Stimulated activated CD4-positive, alpha-beta T cell treated with anti-CD3 and anti-CD28 coated beads, Interleukin-15, amount 100 ng/mL, for 24 hours (primary cell): ENCODE results near the gene COQ3.
"Not testable (repeated sequence)": the region's sequence is repeated elsewhere in the genome, so short reads cannot be mapped to it uniquely, and the experiment has no call there.

Experiments used
- DNase-seq: peaks from one replicate; pipeline ENCODE4 v3.0.0-alpha.2; 2020

COQ3 gene

DNA sequence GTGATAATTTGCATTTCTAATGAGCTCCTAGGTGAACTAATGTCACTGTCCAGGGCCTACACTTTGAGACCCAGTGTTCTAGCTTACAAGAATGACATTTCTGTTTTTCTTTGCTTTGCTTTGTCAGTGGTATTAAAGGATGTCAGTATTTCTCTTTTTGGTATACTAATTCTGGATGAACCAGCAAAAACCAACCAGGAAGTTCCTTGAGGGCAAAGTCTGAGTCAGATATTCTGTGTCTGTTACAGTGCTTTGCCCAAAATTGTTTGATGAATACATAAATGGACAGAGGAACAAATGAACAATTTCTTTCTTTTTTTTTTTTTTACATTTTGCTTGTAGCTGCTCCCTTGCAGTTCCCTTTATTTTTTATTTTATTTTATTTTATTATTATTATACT, 15.4 kb downstream of the COQ3 start:
- DNase-seq, result no peak

DNA sequence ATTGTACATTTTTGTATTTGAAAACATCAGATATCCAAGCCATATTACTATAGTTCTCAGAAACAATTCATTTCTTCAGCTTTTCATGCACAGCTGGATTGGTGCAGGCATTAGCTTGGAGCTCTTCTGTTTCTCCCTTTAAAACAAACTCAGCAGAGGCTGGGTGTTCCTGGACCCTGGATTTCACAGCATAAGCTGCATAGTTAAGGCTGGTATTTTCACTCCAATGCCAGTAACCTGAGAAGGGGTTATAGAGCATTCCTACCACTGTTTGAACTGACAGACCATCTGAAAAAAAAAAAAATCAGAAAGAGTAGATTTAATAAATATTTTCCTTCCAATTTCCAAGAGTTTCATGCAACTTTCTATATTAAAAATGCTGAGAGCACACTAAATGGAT, 24.5 kb downstream of the COQ3 start:
- no peak for DNase-seq

DNA sequence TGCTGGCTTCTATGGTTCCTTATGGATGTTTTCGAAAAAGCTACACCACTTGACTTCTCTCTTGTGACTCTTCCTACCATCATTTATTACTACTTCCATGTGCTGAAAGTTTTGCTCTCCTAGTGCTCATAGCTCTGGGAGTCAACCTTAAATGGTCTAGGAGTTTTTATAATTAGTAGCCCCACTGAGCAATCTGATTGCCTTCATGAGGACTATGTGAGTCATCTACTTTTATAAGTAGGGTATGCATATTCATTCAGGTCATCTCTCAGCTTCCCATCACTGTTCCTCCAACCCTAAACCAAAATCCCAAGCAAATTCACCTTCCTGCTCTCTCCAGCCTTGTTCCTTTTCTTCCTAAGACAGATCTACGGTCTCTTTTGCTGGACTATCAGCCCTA, 27.1 kb downstream of the COQ3 start:
- no peak for DNase-seq

DNA sequence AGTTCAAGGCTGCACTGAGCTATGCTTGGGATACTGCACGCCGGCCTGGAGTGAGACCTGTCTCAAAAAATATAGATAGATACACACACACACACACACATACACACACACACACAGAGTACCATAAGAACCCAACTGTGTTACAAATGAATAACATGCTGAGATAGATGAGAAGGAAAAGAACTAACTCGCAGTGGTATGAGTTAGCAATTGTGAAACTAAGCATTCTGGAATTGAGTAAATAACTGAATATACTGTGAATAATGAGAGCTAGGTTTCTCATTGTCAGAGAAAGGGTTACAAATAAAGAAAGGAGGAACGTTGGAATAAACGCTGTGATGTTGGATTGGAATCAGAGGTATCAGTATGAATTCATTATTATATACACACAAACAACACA, 30.0 kb downstream of the COQ3 start:
- DNase-seq, result no peak

DNA sequence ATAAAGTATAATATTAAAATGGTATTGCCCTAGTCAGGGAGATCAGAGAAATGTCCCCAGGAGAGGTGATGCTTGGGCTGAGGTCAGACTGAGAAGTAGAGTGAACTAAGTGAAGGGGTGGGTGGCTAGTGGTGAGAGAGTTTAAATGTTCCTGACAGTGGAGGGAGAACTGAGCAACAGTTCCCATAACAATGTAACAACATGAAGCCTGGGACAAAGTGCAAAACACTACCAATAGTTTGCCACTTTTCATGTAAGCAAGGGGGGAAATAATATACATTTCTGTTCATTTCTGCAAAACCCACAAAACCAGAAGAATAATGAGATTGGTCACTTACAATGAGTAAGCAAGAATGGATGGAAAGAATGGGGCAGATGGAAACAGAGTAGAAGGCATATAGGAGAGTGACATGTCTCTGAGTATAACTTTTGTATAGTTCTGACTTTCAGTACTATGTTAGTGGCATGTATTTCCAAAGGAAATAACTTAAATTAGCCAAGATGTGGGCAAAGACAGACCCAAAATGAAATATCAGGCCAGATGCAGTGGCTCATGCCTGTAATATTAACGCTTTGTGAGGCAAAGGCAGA, 31.2 kb downstream of the COQ3 start:
- no peak for DNase-seq

DNA sequence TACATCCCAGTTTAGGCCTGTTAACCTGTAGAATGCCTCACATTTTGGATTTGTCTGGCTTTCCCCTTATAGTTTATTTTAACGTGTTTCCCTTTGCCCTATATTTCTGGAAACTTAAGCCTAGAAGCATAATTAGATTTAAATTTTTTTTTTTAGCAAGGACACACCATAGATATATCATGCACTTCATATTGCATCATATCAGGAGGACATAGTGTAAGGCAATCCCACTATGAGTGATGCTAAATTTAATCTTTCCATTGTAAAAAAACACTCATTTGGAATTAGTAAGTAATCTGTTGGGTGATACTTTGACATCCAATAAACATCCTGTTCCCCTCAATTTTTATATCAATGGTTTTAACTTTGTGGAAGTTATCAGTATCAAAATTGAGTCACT, 34.2 kb downstream of the COQ3 start:
- DNase-seq, result no peak

DNA sequence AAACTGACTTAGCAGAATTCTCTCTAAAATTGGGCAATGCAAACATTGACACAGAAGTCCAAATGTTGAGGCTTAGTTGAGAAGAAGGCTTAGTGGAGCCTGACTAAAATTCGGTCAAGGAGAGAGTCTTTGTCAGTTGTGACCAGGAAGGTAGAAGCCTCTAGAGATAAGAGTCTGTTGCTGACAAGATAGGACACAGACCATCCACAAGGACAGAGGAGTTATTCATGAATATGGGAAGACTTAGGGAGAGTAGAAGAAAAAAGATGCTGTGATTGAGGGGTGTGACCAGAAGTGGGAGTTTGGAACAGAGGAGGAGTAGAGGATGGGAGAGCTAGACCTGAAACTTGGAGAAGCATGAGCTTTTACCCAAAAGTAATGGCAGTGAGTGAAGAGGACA, 37.4 kb downstream of the COQ3 start:
- no peak for DNase-seq

DNA sequence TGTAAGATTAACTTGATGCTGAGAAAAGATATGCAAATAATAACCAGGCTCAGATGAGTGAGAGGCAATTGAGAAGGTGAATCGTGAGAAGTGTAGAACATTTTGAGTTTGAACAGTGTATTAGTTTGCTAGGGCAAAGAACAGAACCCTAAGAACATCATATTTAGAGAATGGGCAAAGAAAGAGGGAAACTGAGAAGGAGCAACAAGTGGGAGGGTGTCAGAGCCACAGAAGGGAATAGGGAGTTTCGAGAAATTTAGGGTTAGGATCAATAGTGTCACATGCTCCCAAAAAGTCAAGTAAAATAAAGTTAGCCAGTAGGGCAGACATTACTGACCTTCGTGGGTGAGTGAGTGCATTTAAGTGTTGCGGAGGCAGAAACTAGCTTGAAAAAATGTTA, 39.0 kb downstream of the COQ3 start:
- DNase-seq, result no peak

DNA sequence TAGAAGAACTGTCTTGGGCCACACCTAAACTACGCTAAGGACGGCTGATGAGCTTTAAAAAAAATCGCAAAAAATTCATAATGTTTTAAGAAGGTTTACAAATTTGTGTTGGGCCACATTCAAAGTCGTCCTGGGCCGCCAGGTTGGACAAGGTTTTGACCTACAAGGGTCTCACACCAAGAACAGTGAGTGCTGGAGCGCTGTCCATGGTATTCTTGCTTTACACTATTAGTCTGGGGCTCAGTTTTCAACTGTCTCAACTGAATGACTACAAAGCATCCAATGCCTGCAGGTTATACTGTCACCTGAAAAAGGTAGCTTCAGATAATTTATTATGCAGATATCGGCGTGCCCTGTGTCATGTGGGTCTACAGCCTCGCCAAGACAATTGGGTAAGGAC, 40.9 kb downstream of the COQ3 start:
- no peak for DNase-seq

DNA sequence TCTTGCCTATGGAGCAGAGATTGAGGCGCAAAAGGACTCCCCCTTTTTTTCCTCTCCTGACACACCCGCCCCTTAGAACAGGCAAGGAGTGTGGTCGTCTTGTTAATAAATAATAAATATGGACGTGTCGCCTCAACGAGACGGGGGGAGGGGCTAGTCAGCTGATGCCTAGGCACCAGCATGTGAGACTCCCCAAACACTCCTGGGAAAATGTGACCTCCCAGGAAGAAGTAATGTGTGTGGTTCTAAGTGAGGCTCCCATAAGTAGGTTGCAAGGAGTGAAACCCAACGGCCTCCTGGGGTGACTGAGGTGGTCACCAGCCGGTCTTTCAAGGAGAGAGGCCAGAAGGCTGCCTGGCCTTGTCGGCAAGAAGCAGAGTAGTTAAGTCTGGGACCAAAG, 43.4 kb downstream of the COQ3 start:
- DNase-seq, result no peak

DNA sequence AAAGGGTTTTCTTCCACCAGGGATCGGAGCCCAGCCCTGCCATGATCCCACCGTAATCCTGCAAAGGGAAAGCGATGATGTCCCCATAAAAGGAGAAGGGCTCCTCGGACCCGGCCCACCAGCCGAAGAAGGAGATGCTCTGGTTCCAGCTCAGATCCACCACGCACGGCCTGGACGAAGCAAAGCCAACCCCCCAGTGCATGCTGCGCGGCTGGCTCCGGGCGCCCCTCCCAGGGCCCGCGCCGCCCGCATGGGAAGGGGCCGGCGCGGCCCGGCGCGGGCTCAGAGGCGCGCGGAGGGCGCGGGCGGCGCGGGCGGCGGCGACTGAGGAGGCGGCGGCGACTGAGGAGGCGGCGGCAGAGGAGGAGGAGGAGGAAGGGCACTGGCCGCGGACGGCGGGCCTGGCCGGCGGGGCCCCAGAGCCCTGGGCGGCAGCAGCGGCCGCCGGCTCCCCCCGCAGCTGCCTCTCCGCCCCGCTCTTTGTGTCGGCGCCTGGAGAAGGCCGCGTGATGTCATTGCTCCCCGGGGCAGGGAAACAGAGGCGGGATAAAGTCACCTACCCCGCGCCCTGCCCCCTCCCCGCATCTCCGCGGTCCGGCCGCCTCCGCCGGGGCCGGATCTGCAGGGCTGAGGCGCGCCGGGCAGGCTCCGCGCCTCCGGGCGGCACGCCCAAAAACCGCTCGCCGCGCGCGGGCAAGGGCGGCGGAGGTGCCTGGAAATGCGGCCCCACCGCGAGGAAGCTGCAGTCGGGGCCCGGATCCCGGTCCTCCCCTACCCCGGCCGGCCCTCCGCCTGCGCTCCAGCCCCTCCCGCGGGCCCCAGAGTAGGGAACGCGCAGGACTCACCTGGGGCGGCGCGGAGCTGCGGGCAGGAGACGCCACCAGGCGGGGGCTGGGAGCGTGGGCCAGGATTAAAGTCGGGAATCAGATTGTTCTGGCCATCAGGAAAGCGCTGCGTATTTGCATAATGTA, 44.5 kb downstream of the COQ3 start, which contains the start of gene FAXC:
FAXC (minus strand) TSS at position 504 of the 971 bp plus-strand sequence; CDS start at position 202, 302 bp downstream.
- DNase-seq, result peak; percentile 32

DNA sequence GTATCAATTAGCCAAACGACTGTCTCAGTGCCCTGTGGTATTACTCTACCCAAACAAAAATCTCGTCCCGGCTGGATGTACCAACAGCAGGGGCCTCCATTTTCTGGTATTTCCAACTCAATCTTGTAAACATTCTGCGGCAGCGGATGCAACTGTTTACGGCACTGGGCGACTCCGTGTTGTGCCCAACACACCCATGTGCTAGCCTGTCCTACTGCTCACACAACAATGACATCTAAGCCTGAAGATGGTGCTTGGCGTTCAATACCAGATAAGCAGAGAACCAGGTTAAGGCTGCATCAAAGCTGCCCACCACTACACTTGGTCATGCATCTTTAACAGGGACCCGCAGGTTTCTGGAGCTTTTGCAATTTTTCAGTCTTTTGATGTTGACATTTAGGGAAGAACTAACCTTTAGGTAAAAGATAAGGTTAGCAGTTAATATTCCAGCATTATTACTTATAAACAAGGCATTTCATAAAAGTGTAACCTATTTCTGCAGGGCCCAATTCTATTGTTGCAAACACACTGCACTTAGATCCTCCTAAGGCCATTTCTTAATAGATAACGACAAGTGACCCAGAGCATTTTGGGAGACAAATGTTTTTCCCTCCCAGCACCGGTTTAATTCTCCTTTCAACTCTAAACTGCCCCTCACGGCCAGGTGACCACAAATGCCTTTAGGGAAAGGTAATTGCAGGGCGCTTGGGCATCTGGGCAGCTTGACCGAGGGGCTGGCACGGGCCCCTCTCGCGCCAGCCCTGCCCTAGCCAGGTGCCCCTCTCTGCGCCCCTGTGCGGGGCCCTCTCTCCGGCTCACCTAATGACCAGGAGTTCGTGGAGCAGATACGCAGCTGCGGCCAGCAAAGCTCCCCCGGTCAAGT, 45.5 kb downstream of the COQ3 start:
- no peak for DNase-seq

DNA sequence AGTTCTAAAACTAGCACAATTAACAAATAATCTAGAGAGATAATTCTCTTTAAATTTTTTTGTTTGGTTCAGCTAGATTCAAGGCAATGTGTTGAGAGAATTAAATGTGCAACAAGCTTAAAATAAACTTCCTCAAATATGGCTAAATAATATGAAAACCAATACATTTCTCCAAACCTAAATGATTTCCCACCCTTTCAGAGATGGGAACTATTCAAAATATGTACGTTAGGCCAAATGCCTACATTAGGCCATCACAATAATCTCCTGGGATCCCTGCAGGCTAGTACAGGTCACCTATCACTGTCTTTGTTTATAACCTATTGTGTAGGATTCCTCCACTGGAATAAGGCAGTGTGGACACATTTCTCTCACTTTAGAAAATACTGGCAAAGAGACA, 46.2 kb downstream of the COQ3 start:
- DNase-seq, result no peak

DNA sequence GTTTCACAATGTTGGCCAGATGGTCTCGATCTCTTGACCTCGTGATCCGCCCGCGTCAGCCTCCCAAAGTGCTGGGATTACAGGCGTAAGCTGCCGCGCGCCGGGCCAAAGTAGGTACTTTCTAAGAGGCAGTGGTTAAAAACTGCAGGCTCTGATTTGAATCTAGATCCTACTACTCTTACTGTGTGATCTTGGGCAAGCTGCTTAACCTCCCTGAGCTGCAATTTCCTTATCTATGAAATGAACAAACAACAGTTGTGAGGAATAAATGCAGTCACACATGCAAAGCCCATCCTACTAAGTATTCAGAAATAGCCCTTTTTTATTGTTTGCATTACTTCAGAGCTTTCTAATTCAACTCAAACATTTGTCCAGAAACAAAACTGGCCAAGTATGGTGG, 47.4 kb downstream of the COQ3 start:
- DNase-seq, result no peak

DNA sequence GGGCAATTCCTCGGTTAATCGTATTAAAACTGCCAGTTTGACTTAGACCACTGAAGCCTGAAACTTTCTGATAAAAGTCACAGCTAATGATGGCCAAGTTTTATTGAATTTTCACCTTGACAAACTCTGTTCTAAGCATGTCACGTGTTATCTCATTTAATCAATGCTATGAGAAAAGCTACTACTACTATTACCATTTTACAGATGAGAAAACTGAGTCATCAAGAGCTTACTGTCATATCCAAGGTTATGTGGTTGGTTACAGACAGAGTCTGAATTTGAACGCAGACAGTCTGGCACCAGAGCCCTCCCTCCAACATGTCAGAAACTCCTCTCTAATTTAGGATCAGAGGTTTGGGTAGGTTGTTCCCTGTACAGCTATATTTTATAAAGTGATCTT, 48.8 kb downstream of the COQ3 start:
- no peak for DNase-seq

DNA sequence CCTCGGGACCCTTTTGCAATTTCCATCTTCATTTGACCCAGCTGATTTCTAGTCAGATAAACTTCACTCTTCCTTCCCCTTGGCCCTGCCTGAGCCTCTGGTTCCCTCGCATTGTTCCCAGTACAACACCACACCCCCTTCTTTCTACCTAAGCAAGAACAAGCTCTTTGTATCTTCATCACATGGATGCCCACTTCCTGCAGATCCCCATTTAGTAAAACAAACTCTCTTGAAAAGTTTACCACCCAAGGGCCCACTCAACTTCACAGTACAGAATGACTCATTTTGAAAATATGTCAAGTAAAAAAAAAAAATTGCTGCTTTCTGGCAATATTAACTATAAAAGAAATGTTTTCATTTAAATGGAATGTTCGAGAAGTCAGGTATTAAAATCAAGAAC, 49.7 kb downstream of the COQ3 start:
- DNase-seq, result no peak

DNA sequence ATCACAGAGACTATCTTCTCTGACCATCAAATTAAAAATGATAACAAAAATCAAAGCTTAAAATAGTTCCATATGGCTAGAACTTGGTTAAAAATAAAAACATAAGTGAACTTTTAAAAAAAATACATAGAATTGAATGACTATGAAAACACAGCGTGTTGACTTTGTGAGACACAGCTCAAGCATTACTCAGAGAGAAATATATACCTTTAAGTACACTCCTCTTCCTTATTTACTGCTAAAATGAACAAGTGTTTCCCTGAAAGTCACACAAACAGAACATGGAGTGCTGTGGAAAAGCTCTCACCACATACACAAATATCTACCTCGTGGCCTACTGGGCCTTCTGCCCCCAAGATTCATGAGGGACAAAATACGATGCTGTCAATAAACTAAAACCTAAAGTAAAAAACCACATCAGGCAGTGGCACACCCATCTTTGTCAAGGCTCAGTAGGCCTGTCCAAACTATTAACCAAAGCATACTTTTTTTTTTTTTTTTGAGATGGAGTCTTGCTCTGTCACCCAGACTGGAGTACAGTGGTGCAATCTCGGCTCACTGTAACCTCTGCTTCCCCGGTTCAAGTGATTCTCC, 52.0 kb downstream of the COQ3 start:
- no peak for DNase-seq

DNA sequence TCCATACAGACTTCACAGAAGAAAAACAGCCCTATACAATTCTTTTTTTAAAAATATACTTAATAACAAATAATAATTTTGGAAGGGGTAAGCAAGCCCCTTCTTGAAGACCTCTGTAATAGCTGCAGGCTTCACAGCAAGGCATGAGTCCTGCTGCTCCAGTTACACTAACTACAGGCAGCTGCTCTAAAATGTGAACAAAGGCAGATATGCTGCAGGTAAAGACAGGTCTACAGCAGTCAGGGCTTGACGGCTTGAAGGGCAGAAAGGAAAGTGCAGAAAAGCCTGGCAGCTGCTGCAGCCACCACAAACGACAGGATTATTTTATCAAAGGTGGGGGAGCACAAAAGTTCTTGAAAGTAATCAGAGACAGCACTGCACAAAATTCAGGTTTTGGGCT, 55.8 kb downstream of the COQ3 start:
- DNase-seq, result no peak

DNA sequence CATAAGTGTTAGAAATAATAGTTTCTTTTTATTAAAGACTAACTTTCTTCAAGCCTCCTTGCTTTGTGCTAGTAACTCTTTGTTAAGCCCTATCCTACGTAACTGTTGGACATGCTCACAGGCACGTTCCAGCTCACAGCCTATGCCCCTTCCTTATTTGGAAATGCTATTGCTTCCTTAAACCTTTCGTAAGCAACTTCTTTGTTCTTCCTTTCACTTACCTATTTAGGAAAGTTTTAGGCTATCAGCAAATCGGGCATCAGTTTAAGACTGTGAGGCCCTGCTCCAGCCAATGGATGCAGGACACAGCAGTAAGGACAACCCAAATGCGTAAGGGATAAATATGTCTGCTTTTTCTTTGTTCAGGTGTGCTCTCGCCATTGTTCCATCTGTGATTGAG, 58.7 kb downstream of the COQ3 start:
- DNase-seq, result not testable (repeated sequence)

DNA sequence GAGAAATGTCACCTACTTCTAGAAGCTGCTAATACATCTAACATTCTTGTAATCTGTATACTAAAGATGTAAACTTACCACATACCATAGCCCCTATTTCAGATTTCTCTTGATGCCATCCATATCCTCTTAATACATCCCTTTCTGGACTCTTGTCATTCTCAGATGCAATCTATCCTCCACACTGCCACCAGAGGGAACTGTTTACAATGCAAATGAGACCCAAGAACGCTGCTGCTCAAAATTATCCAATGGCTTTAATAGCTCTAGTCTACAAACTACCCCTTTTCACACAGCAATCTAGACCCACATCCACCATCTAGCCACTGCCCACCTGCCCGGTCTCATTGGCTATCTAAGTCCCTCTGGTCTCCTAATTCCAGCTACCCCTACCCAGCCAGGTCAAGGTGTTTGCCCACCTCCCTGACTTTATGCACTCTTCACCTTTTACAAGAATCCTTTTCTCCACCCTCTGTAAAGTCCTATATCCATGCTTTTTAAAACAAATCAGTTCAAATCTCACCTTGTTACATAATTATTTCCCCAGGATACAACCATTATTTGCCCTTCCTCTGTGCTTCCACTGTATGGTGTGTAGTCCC, 59.4 kb downstream of the COQ3 start:
- DNase-seq, result no peak

DNA sequence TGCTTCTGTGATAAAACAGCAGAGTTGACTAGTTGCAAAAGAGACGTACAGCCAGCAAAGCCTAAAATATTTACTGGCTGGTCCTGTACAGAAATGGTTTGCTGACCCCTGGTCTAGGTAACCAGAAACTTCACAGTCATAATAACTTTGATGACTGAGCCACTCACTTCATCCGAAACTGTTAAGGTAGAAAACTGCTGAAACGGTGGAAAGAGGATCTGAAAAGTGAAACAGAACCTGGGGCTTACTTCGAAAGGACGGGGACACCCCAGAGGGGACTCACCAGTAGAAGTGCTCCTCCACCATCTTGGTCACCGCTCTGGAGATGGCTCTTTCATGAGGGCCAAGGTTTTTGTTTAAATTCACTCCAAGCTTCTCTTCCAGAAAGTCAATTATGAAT, 60.9 kb downstream of the COQ3 start:
- DNase-seq, result no peak

DNA sequence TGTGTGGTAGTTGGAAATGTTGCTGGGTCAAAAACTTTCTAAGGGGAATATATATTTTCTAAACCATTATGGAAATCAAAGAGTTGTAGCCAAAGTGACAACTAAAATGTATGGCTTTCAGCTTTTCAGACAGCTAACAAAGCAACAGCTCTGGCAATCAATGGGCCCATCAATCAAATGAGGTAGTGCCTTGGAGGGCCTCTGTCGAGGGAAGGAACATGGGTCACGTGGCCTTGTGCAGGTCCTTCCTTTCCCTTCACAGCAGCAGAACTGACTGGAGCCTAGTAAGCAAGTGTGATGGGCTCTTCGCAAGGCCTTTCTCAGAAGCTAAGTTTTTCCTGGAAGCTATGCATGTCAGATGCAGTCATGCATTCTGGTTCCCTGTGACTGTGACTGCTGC, 62.5 kb downstream of the COQ3 start:
- DNase-seq, result no peak

DNA sequence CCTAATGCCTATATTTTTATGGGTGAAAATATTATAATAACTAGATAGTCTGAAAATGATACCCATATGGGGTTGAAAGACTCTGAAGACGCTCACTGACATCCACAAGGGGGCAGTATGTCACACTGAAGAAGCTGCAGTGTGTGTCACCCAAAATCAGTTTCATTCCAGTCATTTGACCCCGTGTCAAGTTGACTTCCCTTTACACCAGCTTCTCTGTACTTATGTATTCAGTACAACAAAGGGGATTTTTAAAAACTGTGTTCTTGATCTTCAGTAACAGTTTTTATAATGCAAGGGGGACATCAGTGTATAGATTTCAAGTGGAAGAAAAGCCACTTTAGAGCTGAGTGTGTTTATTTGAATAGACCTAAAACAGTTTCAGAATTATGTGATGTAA, 63.8 kb downstream of the COQ3 start:
- peak; percentile 73 for DNase-seq
